Fibroblast of pulmonary artery (primary cell): Measurements from ENCODE around the gene SIN3B.

Source experiments
- DNase-seq: peaks from one replicate; pipeline ENCODE4 v3.0.0-alpha.2; 2010; ENCODE audit warnings: low read depth
- H3K4me3 ChIP-seq: replicated peaks from 2 replicates; pipeline ENCODE4 v1.5.1; 2011; ENCODE audit warnings: low read depth, mild to moderate bottlenecking, control low read depth, low read length, moderate library complexity
- TF ChIP-seq, protein P1 (sequence below): IDR thresholded peaks from 2 replicates; pipeline ENCODE4 v1.5.1; 2011; ENCODE audit warnings: mild to moderate bottlenecking, control low read depth, low read length, inconsistent platforms; ENCODE audit errors: missing control alignments

The SIN3B gene

DNA sequence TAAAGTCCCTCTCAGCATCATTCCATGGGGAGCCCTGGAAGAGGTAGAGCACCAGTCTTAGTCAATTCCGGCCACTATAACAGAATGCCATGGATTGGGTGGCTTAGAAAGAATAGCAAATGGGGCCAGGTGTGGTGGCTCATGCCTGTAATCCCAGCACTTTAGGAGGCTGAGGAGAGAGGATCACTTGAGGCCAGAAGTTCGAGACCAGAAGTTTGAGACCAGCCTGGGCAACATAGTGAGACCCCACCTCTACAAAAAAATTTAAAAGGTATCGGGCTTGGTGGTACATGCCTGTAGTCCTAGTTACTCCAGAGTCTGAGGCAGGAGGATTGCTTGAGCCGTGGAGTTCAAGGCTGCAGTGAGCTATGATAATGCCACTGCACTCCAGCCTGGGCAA, 25.0 kb upstream of the SIN3B start:
- no peak for DNase-seq
- TF ChIP-seq, protein P1, sequence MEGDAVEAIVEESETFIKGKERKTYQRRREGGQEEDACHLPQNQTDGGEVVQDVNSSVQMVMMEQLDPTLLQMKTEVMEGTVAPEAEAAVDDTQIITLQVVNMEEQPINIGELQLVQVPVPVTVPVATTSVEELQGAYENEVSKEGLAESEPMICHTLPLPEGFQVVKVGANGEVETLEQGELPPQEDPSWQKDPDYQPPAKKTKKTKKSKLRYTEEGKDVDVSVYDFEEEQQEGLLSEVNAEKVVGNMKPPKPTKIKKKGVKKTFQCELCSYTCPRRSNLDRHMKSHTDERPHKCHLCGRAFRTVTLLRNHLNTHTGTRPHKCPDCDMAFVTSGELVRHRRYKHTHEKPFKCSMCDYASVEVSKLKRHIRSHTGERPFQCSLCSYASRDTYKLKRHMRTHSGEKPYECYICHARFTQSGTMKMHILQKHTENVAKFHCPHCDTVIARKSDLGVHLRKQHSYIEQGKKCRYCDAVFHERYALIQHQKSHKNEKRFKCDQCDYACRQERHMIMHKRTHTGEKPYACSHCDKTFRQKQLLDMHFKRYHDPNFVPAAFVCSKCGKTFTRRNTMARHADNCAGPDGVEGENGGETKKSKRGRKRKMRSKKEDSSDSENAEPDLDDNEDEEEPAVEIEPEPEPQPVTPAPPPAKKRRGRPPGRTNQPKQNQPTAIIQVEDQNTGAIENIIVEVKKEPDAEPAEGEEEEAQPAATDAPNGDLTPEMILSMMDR = no peak
- no peak overlapping the region for H3K4me3 ChIP-seq

DNA sequence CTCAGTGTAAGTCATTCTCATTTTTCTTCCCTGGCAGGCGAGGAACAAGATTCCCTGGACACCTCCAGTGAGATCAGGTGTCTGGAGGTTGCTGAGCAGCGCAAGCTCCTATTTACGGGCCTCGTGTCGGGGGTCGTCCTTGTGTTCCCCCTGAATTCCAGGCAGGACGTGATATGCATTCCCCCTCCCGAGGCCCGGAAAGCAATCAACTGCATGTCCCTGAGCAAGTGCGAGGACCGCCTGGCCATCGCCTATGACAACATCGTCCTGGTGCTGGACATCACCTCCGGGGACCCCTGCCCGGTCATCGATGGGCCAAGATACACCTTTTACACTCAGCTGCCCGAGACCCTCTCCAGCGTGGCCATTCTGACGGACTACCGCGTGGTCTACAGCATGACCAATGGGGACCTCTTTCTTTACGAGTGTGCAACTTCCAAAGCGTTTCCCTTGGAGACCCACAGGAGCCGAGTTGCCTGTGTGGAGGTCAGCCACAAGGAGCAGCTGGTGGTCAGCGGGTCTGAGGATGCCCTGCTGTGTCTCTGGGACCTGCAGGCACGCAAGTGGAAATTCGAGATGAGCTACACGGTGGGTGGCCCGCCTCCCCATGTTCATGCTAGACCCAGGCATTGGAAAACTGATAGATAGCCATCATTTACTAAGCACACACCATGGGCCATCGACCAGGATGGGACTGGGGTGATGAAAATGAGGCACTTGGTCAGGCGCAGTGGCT, 21.5 kb upstream of the SIN3B start:
- TF ChIP-seq, protein P1 = no peak
- no peak overlapping the region for H3K4me3 ChIP-seq
- DNase-seq = no peak

DNA sequence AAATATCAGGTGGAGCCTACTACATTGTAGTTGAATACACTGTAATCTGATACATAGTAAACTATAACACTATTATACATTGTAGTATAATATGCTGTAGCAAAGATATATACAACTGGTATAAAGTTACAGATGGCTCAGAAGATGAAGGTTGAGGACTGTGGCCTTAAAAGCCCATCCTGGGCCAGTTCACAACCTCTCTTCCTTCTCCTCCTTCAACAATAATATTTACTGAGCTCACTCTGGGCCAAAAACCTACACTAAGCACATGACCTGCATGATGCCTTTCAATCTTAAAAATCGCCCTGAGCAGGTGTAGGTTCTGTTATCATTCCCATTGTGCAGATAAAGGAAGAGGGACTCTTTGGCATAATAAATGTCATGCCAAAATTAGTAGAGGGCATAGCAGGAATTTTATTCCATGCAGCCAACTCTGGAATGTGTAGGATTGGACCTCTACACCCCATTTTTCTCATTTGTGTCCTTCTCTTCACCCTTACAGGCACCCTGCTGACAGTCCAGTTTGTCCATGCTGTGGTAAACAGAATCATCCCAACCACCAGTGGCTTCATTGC, 14.6 kb upstream of the SIN3B start:
- DNase-seq = peak; percentile 63
- no peak overlapping the region for H3K4me3 ChIP-seq
- TF ChIP-seq, protein P1 = no peak

DNA sequence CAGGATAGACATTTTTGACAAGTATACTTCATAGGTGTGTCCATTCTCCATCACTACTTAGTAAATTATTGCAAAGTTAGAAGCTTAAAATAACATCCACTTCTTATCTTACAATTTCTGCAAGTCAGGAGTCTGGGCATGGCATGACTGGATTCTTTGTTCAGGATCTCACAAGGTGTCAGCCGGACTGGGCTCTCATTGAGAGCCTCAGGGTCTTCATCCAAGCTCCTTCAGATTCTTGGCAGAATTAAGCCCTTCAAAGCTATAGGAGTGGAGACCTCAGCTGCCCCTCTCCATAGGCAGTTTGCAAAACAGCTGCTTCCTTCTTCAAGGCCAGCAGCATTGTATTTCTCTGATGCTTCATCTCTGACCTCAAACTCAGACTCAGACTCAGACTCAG, 9.1 kb upstream of the SIN3B start:
- no peak for DNase-seq
- no peak overlapping the region for H3K4me3 ChIP-seq
- TF ChIP-seq, protein P1 = no peak

DNA sequence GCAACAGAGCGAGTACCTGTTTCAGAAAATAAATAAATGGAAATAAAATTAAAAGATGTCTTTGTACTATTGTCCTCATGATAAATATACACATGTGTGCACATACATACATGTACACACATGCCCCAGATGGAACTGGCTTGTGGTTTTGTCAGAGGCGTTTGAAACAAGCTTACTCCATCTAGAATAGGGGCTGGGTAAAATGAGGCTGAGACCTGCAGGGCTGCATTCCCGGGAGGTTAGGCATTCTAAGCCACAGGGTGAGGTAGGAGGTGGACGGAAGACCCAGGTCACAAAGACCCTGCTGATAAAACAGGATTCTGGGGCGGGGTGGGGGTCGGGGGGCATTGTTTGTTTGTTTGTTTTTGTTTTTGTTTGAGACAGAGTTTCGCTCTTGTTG, 8.1 kb upstream of the SIN3B start:
- TF ChIP-seq, protein P1 = no peak
- DNase-seq = no peak
- no peak overlapping the region for H3K4me3 ChIP-seq

DNA sequence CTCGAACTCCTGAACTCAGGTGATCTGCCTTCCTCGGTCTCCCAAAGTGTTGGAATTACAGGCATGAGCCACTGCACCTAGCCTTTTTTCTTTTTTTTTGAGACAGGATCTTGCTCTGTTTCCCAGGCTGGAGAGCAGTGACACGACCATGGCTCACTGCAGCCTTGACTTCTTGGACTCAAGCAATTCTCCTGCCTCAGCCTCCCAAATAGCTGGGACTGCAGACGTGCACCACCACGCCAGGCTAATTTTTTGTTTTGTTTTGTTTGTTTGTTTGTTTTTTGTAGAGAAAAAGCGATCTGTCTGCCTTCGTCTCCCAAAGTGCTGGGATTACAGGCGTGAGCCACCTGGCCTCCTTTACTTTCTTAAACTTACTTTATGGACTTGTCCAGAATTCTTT, 6.5 kb upstream of the SIN3B start:
- no peak for DNase-seq
- H3K4me3 ChIP-seq = no peak overlapping the region
- TF ChIP-seq, protein P1 = no peak

DNA sequence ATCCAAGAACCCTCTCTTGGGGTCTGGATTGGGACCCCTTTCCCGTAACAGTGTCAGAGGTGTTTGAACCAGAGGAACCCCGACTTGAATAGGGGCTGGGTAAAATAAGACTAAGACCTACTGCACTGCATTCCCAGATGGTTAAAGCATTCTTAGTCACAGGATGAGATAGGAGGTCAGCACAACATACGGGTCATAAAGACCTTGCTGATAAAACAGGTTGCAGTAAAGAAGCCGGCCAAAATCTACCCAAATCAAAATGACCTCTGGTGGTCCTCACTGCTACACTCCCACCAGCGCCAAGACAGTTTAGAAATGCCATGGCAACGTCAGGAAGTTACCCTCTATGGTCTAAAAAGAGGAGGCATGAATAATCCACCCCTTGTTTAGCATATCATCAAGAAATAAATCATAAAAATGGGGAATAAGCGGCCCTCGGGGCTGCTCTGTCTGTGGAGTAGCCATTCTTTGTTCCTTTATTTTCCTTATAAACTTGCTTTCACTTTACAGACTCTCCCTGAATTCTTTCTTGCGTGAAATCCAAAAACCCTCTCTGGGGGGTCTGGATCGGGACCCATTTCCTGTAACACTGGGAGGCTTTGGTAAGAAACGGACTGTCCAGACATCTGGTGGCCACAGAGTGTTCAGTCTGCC, 4.4 kb upstream of the SIN3B start:
- no peak for DNase-seq
- TF ChIP-seq, protein P1 = no peak

More for the DNA sequence above, 4.4 kb upstream of the SIN3B start:
- peak overlapping the region; percentile 43 for H3K4me3 ChIP-seq
